ENCODE data around the gene DCST2.

- TF ChIP-seq CTCF (IDR thresholded peaks at IDR 0.05) = no peak
- no peak for TF ChIP-seq POLR2A (IDR thresholded peaks at IDR 0.05)
- no peak for TF ChIP-seq EP300 (IDR thresholded peaks at IDR 0.05)
These were observed 33.2 kb downstream of the DCST2 start for GRCh38 chr1:155000411-155000725.
